Heart left ventricle (tissue), 13 donors: ENCODE measurements around the gene ZBTB42.

ENCODE experiments used
- POLR2A ChIP-seq, 2 donors: fragments of 450-650 bp; IDR thresholded peaks; one replicate each; pipeline ENCODE4 v1.6.1; 2017; ENCODE audit warnings: antibody characterized with exemption in 2 of 2, mild to moderate bottlenecking in 2 of 2, moderate library complexity in 2 of 2
- TF ChIP-seq, protein P1 (sequence below), 12 donors: fragments of 200-600 bp; sonication (generic) in 4 of 12; IDR thresholded peaks; one replicate each; pipeline versions ENCODE4 v1.5.0 to v1.8.0; 2018 to 2022; ENCODE audit warnings: antibody characterized with exemption in 12 of 12, mild to moderate bottlenecking in 5 of 12
- donor health status: ischemic (EF 13 %, LVEDD 7.1; RV severe dilation, severe dysfunction).
- donor health status: DM: no; HTN: yes; CAD: no.
- donor health status: DM: no; HTN: no; CAD: no.
- donor health status: ischemic (EF 25% LVEDD 6.9; RV normal size, moderate dysfunction).
- donor health status: ischemic (EF 25% LVEDD 5.7; RV mildly dilated, moderate dysfunction).
- donor health status: ischemic (EF 35%, LVEDD 5.7; RV mildly dilated, moderate dysfunction).
- donor health status: nonischemic (EF 11% LVEDD 7.7; RV severe dilation, severe dysfunction).
- donor health status: DM: yes; HTN: yes; CAD: no.
- donor health status: PGD.
- donor health status: ischemic (EF 29% LVEDD 5.4; RV normal size, mild dysfunction).
- donor health status: nonischemic (EF 23%, LVEDD 6.1; RV moderate dilation, normal function).

- TF ChIP-seq, protein P1, sequence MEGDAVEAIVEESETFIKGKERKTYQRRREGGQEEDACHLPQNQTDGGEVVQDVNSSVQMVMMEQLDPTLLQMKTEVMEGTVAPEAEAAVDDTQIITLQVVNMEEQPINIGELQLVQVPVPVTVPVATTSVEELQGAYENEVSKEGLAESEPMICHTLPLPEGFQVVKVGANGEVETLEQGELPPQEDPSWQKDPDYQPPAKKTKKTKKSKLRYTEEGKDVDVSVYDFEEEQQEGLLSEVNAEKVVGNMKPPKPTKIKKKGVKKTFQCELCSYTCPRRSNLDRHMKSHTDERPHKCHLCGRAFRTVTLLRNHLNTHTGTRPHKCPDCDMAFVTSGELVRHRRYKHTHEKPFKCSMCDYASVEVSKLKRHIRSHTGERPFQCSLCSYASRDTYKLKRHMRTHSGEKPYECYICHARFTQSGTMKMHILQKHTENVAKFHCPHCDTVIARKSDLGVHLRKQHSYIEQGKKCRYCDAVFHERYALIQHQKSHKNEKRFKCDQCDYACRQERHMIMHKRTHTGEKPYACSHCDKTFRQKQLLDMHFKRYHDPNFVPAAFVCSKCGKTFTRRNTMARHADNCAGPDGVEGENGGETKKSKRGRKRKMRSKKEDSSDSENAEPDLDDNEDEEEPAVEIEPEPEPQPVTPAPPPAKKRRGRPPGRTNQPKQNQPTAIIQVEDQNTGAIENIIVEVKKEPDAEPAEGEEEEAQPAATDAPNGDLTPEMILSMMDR (IDR thresholded peaks at IDR 0.05) = no peak
- TF ChIP-seq POLR2A (IDR thresholded peaks at IDR 0.05) = no peak
These were observed 6.3 kb upstream of the ZBTB42 start for GRCh38 chr14:104794631-104794992.
